Adrenal gland (tissue), 12 donors: ENCODE measurements around the gene MCM5. TPM values are rescaled to one million over a fixed set of nuclear protein-coding genes. Genes with fewer than 3 reads are reported as not detected.

Experiments
- DNase-seq, 7 donors: peaks; one replicate each; pipeline ENCODE4 v3.0.0-alpha.2; 2019 to 2020
- H3K27ac ChIP-seq, 5 donors: fragments of 200-600 bp; sonication (generic) in 4 of 5; 1 replicate in 3 of 5; 2 replicates in 2 of 5; pipeline versions ENCODE4 v1.5.1 to v1.8.0; 2016 to 2020; ENCODE audit warnings: mild to moderate bottlenecking in 1 of 5
- H3K27me3 ChIP-seq: fragments of 200-600 bp; 2 replicates; pipeline ENCODE4 v1.8.0; 2021
- H3K36me3 ChIP-seq, 2 donors: fragments of 200-600 bp; replicated peaks in 1 of 2; 1 replicate in 1 of 2; 2 replicates in 1 of 2; pipeline versions ENCODE4 v1.5.1 to v1.8.0; 2018 to 2022
- H3K4me1 ChIP-seq, 2 donors: fragments of 200-600 bp; replicated peaks in 1 of 2; 1 replicate in 1 of 2; 2 replicates in 1 of 2; pipeline versions ENCODE4 v1.5.1 to v1.8.0; 2018 to 2021
- H3K4me3 ChIP-seq, 4 donors: fragments of 200-600 bp; sonication (generic) in 3 of 4; one replicate each; pipeline ENCODE4 v1.5.1; 2016 to 2018
- H3K9me3 ChIP-seq, 3 donors: fragments of 200-600 bp; sonication (generic) in 1 of 3; replicated peaks in 1 of 3; 1 replicate in 2 of 3; 2 replicates in 1 of 3; pipeline versions ENCODE4 v1.5.1 to v1.8.0; 2016 to 2021
- POLR2A ChIP-seq, 2 donors: fragments of 450-650 bp; IDR thresholded peaks; one replicate each; pipeline ENCODE4 v1.6.1; 2017; ENCODE audit warnings: antibody characterized with exemption in 2 of 2, mild to moderate bottlenecking in 2 of 2, moderate library complexity in 1 of 2
- WGBS, 4 donors: extraction: QIAGEN DNeasy Blood & Tissue Kit in 2 of 4; methylation state at CpG; one replicate each; pipeline versions ENCODE4 v1.1.5 to v1.1.7; 2013 to 2017; 5-methylcytosine and 5-hydroxymethylcytosine counted together
- intact Hi-C, 2 donors: fragments of 100-400 bp; cut with DNase I; formaldehyde crosslinking; loops; one replicate each; pipeline versions ENCODE4 v1.14.1 to v1.15.0; 2022 to 2023
- polyA plus RNA-seq, 3 donors: library from polyadenylated mRNA; stranded (reverse); fragments of 200-250 nt in 2 of 3; fragments of 350-450 nt in 1 of 3; fragmentation: Illumina TruSeq in 1 of 3; extraction: RNeasy Lipid Tissue Mini Kit (QIAGEN cat#74804) in 1 of 3; gene quantifications; one replicate each; pipeline ENCODE4 v1.2.3, GENCODE V29; 2013 to 2014
- total RNA-seq, 9 donors: library from RNA; depleted of rRNA in 4 of 9; stranded (reverse); fragments of >200 nt in 4 of 9; fragments of 120-200 nt in 1 of 9; fragmentation: NEBNext Ultra II Directional in 1 of 9; extraction: Animal tissue kit (Norgen Biotek cat#: 25700) in 1 of 9; gene quantifications; one replicate each; pipeline versions ENCODE4 v1.1.0 to v1.2.4, GENCODE V29; 2013 to 2023
- TF ChIP-seq, protein P1 (sequence below), 6 experiments: fragments of 450-650 bp in 4 of 6; fragments of 200-600 bp in 2 of 6; sonication (generic) in 1 of 6; IDR thresholded peaks; 1 replicate in 5 of 6; 2 replicates in 1 of 6; pipeline versions ENCODE4 v1.5.1 to v1.8.0; 2016 to 2021; ENCODE audit warnings: antibody characterized with exemption in 6 of 6, mild to moderate bottlenecking in 2 of 6, moderate library complexity in 1 of 6
- donor health status: healthy with polysubstance abuse.
- donor health status: Bipolar disorder and iron deficiency.
- donor health status: DM: yes; HTN: yes; CAD: no.
- donor health status: DM: no; HTN: no; CAD: no.
- donor health status: DM: no; HTN: no; CAD: no.
- donor health status: DM: yes; HTN: yes; CAD: no.

The MCM5 gene
- total and polyA plus RNA-seq, 12 donors, result 3.9 to 20.7 (median 14.6) TPM

DNA sequence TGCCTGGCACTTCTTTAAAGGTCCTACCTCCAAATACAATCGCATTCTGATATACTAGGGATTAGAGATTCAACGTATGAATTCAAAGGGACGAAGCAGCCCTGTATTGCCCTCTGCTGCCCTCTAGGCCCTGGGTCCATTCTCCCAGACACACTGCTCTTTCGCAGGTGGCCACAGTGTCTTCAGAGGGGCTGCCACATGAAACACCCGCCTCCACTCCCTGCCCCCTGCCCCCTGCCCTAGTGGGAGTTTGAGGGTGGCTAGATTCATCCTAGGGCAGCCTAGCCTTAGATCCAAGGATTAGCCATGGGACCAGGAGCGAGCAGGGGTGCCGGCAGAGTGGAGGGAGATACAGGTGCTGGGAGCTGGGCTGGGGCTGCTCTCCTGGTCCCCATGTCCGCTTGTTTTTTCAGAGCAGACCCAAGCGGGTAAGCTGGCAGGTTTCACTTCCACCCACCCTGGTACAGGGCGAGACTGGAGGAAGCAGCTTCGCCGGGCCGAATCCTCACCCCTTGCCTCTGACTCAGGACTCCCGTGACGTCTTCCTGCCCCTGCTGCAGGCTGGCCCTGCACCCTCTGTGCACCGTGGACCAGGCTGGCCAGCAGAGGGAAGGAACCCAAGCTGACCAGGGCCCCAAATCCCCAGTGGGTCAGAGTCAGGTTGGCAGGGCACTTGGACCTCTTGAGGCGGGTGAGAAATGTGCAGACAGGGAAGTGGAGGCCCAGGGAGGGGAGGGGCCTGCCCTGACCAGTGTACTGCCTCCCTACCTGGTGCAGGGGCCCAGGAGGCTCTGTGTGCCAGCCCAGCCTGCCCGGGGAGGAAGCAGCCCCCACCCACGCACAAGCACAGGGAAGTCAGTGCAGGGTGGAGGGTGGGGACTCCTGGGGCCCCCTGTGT, 47.5 kb upstream of the MCM5 start:
- 37 to 60% (median 51%) methylated on average over 17 to 19 of the region's 19 CpGs for WGBS, 4 donors

DNA sequence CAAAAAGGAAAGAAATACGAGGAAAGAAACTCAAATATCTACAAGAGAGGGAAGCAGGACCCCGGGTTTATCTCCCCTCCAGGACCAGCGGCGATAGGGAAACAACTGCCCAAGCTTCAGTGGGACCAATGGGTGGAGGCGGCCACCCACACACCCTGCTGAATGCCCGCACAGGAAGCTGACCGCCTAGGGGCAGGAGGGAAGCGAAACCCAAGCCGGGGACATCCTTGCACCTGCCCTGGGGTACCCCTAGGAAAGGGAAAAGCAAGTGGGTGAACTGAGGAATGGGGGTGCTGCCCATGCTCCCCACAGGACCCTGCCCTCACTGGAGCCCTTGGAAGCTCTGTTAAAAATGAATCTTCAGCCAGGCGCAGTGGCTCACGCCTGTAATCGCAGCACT, 46.6 kb upstream of the MCM5 start:
- DNase-seq, result peak in 2 of 7 donors; percentile 54 to 63
- H3K27ac ChIP-seq, result peak overlapping the region in 3 of 5 donors; percentile 39 to 86 (median 86)

More for the DNA sequence above, 47.5 kb upstream of the MCM5 start:
- intact Hi-C loops, result loop anchor here in 1 of 2 donors (5.0 kb wide), 2 partner anchors 230 to 270 kb away; no protein-coding TSS in a partner anchor
- Histone ChIP-seq H3K27ac (peak overlapping the region; percentile 16 to 86 (median 76)), H3K9me3 (no peaks in the 10 kb centered on the region), H3K36me3 (peaks cover 0 to 7% of the 10 kb centered on the region in 2 donors), H3K27me3 (no peaks in the 10 kb centered on the region), H3K4me3 (no peak overlapping the region), H3K4me1 (peaks cover 14 to 19% of the 10 kb centered on the region in 2 donors)
- peak; percentile 54 to 92 (median 84) for DNase-seq
- peak; percentile 8 to 39 for TF ChIP-seq POLR2A (IDR thresholded peaks at IDR 0.05)
- TF ChIP-seq, protein P1, sequence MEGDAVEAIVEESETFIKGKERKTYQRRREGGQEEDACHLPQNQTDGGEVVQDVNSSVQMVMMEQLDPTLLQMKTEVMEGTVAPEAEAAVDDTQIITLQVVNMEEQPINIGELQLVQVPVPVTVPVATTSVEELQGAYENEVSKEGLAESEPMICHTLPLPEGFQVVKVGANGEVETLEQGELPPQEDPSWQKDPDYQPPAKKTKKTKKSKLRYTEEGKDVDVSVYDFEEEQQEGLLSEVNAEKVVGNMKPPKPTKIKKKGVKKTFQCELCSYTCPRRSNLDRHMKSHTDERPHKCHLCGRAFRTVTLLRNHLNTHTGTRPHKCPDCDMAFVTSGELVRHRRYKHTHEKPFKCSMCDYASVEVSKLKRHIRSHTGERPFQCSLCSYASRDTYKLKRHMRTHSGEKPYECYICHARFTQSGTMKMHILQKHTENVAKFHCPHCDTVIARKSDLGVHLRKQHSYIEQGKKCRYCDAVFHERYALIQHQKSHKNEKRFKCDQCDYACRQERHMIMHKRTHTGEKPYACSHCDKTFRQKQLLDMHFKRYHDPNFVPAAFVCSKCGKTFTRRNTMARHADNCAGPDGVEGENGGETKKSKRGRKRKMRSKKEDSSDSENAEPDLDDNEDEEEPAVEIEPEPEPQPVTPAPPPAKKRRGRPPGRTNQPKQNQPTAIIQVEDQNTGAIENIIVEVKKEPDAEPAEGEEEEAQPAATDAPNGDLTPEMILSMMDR (IDR thresholded peaks at IDR 0.05), result peak in 4 of 6 experiments; percentile 24 to 59 (median 40)

DNA sequence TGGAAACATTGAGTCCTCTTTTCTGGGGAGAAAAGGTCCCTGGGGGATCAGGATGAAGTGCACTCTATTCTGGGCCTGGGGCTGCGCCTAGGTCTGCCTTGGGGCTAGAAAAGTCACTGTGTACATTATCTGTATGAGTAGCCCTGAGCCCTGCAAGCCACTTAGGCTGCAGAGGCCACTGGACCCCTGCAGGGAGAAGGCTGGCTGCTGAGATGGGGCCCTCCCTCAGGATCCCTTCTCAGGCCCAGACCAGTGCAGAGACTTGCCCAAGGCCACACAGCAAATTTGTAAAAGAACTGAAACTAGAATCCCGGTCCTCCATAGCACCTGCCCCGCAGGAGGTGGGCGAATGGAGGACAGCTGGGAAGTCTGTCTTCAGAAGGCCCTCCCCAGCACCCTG, 45.9 kb upstream of the MCM5 start:
- Histone ChIP-seq H3K4me1 (peaks cover 14 to 19% of the 10 kb centered on the region in 2 donors), H3K27me3 (no peaks in the 10 kb centered on the region), H3K4me3 (no peak overlapping the region), H3K27ac (no peak overlapping the region), H3K9me3 (no peaks in the 10 kb centered on the region), H3K36me3 (no peaks in the 10 kb centered on the region)
- intact Hi-C loops, result loop anchor here in 1 of 2 donors (5.0 kb wide), 2 partner anchors 228 to 268 kb away; no protein-coding TSS in a partner anchor
- 76 to 79% (median 79%) methylated on average over 2 to 4 of the region's 4 CpGs for WGBS, 4 donors
- peak in 1 of 7 donors; percentile 48 for DNase-seq
- no peak for TF ChIP-seq POLR2A (IDR thresholded peaks at IDR 0.05)
- TF ChIP-seq, protein P1 (IDR thresholded peaks at IDR 0.05), result no peak

More for the DNA sequence above, 46.6 kb upstream of the MCM5 start:
- H3K36me3 ChIP-seq, result no peaks in the 10 kb centered on the region
- TF ChIP-seq, protein P1 (IDR thresholded peaks at IDR 0.05), result peak in 1 of 6 experiments; percentile 6
- TF ChIP-seq POLR2A (IDR thresholded peaks at IDR 0.05), result no peak
- intact Hi-C loops, result loop anchor here in 1 of 2 donors (5.0 kb wide), 2 partner anchors 229 to 269 kb away; no protein-coding TSS in a partner anchor
- H3K4me1 ChIP-seq, result peaks cover 14 to 19% of the 10 kb centered on the region in 2 donors
- WGBS, 4 donors, result 62 to 73% (median 66%) methylated on average over 11 to 12 of the region's 12 CpGs
- H3K4me3 ChIP-seq, result no peak overlapping the region
- H3K9me3 ChIP-seq, result no peaks in the 10 kb centered on the region
- H3K27me3 ChIP-seq, result no peaks in the 10 kb centered on the region

DNA sequence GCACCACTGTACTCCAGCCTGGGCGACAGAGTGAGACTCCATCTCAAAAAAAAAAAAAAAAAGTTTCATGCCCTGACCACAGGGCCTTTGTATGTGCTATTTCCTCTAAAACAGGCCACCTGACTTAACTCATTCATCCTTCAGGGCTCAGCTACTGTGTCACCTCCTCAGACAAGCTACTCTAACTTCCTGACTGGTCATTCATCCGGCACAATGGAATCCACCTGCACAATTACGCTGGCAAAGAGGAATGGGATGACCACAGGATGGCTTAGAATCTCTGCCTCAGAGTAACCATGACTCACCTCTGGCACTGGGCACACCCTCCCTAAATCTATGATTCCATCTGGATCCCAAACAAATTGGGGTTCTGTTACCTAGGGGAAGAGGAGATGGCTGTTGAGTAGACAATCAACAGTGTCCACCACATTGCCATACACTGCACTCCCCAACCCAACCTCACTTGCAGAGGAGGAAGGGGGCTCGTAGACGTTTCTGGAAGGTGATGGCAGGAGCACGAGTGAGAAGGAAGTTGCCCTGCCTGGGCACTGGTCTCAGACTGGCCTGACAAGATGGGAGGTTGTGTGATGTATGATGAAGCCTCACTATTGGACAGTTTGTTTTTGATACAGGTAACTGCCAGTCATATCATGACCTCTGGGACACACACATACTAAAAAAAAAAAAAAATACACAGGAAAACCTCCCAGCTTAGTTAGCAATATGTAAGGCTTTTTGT, 41.9 kb upstream of the MCM5 start:
- DNase-seq, result no peak
- TF ChIP-seq POLR2A (IDR thresholded peaks at IDR 0.05), result no peak
- TF ChIP-seq, protein P1 (IDR thresholded peaks at IDR 0.05), result no peak
- no peaks in the 10 kb centered on the region for H3K4me1 ChIP-seq
- H3K27me3 ChIP-seq, result no peaks in the 10 kb centered on the region
- no peak overlapping the region for H3K27ac ChIP-seq
- no peaks in the 10 kb centered on the region for H3K9me3 ChIP-seq
- intact Hi-C loops, result no loop called here
- H3K4me3 ChIP-seq, result no peak overlapping the region
- no peaks in the 10 kb centered on the region for H3K36me3 ChIP-seq
- 66 to 85% (median 72%) methylated on average over 6 of the region's 6 CpGs for WGBS, 4 donors
